H1 (cell line): Measurements from ENCODE around the gene HLX.

Source experiments
- CTCF ChIP-seq, 3 experiments: IDR thresholded peaks; 1 replicate in 2 of 3; 2 replicates in 1 of 3; pipeline versions ENCODE4 v1.5.1 to v1.6.1; 2011; ENCODE audit warnings: low read length in 3 of 3, mild to moderate bottlenecking in 3 of 3, inconsistent platforms in 2 of 3, low read depth in 1 of 3, moderate library complexity in 1 of 3; ENCODE audit not compliant: insufficient read depth in 1 of 3; ENCODE audit errors: control extremely low read depth in 1 of 3
- FOSL1 ChIP-seq: IDR thresholded peaks from 2 replicates; pipeline ENCODE4 v1.6.1; 2011; ENCODE audit warnings: mild to moderate bottlenecking, low read depth, low read length, moderate library complexity; ENCODE audit not compliant: insufficient read depth
- GABPA ChIP-seq: IDR thresholded peaks from 2 replicates; pipeline ENCODE4 v1.6.1; 2011; ENCODE audit warnings: mild to moderate bottlenecking, low read length, moderate library complexity, borderline replicate concordance; ENCODE audit not compliant: insufficient read depth
- POLR2A ChIP-seq, 2 experiments: IDR thresholded peaks; 1 replicate in 1 of 2; 2 replicates in 1 of 2; pipeline ENCODE4 v1.6.1; 2011; ENCODE audit warnings: low read depth in 2 of 2, low read length in 2 of 2, mild to moderate bottlenecking in 2 of 2; ENCODE audit errors: control extremely low read depth in 1 of 2
- SIRT6 ChIP-seq: IDR thresholded peaks from one replicate; pipeline ENCODE4 v1.7.1; 2012; ENCODE audit warnings: low read length, inconsistent platforms
- SP2 ChIP-seq: IDR thresholded peaks from 2 replicates; pipeline ENCODE4 v1.6.1; 2012; ENCODE audit warnings: mild to moderate bottlenecking, low read length, inconsistent platforms
- TCF12 ChIP-seq: IDR thresholded peaks from 2 replicates; pipeline ENCODE4 v1.6.1; 2011; ENCODE audit warnings: low read depth, mild to moderate bottlenecking, low read length

- TF ChIP-seq GABPA = no peak
- no peak for TF ChIP-seq CTCF (IDR thresholded peaks at IDR 0.05; ENCODE audit: control extremely low read depth in 1 of 3, insufficient read depth in 1 of 3, low read depth in 1 of 3, low read length in 3 of 3)
- TF ChIP-seq SP2 = no peak
- TF ChIP-seq FOSL1 = no peak
- TF ChIP-seq SIRT6 = no peak
- TF ChIP-seq TCF12 = no peak
- no peak for TF ChIP-seq POLR2A (IDR thresholded peaks at IDR 0.05; ENCODE audit: control extremely low read depth in 1 of 2, low read depth in 2 of 2, low read length in 2 of 2)
Observed at GRCh38 chr1:220852408-220852807, 26.8 kb upstream of the HLX start.
